HG03460 (cell line): ENCODE data around the gene FUBP3.
"Not testable (repeated sequence)": the region's sequence is repeated elsewhere in the genome, so short reads cannot be mapped to it uniquely, and the experiment has no call there.

Source experiments
- ATAC-seq: cut with Tn5 transposase; IDR thresholded peaks from one replicate; pipeline ENCODE4 v1.9.1; 2021; ENCODE audit not compliant: unreplicated experiment

The FUBP3 gene

DNA sequence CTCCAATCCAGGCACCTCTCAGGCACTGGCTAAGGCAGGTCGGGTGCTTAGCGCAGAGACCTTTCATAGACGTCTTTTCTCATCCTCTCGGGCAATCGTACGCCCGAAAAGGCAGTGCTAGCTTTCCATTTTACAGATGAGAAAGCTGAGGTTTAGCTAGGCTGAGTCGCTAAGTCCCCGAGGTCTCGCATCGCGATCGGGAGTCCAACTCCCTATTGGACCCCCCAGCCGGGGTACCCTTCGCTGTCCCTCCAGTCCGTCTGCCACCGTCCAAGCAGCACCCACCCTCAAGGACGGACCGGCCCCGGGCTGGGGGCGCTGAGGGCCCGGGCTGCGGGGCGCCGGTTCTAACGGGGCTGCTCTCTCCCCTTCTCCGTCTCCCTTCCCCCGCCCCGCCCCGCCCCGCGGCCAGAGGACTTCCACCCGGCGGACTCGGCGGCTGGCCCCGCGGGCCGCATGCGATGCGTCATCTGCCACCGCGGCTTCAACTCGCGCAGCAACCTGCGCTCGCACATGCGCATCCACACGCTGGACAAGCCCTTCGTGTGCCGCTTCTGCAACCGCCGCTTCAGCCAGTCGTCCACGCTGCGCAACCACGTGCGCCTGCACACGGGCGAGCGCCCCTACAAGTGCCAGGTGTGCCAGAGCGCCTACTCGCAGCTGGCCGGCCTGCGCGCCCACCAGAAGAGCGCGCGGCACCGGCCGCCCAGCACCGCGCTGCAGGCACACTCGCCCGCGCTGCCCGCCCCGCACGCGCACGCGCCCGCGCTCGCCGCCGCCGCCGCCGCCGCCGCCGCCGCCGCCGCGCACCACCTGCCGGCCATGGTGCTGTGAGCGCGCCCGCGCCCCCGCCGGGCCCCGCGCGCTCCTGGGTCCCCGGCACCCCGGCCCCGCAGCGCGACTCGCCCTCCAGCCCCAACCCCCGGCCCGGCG lies 101.7 kb downstream of the FUBP3 start:
- no peak for ATAC-seq

DNA sequence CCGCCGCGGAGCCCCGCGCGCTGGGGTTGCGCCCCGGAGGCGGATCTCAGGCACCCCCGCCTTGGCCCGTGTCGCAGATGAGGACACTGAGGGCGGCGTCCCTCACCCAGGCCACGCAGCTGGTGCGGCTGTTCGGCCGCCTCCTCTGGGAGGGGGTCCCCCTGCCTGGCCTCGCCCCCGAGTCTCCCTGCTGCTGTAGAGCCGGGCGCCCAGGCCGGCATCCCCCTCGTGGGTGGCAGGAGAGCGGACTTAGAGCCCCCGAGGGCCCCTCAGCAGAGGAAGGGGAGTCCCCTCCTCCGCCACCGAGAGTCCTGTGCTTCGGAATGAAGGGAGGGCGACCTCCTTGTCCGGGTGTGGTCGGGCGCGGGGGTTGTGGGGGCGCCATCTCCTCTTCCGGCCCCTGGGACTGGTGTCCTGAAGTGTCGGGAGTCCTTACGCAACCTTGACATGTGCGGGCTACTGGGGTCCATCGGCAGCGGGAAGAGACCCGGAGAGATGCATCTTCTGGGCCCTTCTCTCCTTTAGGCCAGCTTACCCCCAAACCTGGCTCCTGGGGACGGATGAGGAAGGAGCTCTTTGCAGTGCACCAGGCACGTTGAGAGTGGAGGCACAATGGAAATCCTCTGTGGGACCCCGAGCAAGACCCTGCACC lies 102.5 kb downstream of the FUBP3 start:
- ATAC-seq = no peak

DNA sequence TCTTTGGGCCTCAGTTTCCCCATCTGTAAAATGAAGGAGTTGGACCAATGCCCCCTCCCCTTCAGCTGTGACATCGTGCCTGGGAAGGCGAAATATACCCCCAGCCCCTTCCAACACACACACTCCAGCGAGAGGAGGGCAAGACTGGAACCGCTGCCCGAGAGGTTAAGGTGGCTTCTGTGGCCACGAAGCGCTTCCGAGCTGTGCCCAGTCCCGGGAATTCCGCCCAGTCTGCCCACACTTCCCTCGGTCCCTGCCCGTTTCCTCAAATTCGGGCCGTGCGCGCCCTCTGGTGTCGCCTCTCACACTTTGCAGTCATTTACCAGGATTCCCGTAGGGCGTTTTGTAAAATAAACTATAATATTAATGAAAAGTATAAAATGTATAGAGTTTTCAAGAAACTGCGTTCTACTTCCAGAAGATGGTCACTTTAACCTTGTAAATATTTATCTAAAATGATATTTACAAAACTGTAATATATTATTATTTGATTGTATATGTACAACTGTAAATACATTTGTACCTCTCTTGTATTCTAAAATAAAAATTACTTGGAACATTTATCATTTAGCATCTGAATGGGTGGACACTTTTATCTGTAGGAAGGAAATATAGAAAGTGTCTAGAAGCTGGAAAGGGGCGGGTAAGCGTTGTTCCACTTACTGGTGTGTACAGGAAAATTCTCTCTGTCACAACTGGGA lies 103.2 kb downstream of the FUBP3 start:
- no peak for ATAC-seq

DNA sequence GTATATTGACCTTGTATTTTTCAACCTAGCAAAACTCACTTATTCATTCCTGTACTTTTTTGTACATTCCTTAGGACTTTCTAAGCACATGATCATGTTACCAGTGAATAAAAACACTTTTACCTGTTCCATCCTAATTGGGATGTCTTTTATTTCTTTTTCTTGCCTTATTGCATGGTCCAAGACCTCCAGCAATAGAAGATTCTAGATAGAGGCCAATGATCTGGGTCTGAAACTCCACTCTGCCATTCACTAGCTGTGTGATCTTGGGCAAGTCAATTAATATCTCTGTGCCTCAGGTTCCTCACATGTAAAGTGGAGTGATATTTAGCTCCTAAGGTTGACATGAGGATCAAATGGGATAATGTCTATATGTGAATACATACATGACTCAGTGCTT lies 105.7 kb downstream of the FUBP3 start:
- no peak for ATAC-seq

DNA sequence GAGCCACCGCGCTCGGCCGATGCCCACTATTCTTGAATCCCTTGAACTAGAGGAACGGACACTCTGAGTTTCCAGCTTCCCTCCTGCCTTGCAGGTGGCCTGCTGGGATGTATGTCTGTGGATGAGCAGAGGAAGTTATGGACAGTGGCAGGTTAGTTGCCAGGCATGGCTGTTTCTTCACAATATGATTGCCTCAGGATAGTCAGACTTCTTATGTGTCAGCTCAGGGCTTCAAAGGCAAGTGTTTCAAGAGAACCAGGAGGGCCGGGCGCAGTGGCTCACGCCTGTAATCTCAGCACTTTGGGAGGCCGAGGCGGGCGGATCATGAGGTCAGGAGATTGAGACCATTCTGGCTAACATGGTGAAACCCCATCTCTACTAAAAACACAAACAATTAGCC lies 106.6 kb downstream of the FUBP3 start:
- ATAC-seq = not testable (repeated sequence)

DNA sequence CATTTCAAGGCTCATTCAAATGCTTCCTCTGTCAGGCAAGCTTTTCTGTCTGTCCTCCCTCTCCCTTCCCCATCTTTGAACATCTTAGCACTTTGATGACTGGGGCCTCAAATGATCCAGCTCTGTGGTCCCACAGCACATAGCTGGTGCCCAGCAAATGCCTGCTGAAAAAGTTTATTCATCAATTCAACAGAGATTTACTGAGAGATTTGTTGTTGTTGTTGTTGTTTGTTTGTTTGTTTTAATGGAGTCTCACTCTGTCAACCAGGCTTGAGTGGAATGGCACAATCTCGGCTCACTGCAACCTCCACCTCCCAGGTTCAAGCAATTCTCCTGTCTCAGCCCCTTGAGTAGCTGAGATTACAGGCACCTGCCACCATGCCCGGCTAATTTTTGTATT lies 108.2 kb downstream of the FUBP3 start:
- ATAC-seq = no peak
